BJ (cell line): ENCODE results near the gene GLRA1. TPM values are rescaled to one million over a fixed set of nuclear protein-coding genes. Genes with fewer than 3 reads are reported as not detected.

Experiments
- CTCF ChIA-PET: fragments of 350-600 bp; formaldehyde crosslinking; extraction: SDS; loops from one replicate; lab custom pipeline; 2021; ENCODE audit warnings: antibody characterized with exemption, inconsistent platforms; lab: Yijun Ruan, JAX
- POLR2A ChIA-PET: fragments of 300-600 bp; sonication (Branson Sonifier 250); formaldehyde crosslinking; extraction: SDS; loops from one replicate; lab custom pipeline; 2021; ENCODE audit warnings: antibody characterized with exemption; lab: Charles Lee
- DNase-seq: peaks from one replicate; pipeline ENCODE4 v3.0.0-alpha.2; 2011; ENCODE audit warnings: low read depth
- H3K27me3 ChIP-seq: 2 replicates; pipeline ENCODE4 v1.6.0; 2011; ENCODE audit warnings: low read length; ENCODE audit not compliant: control insufficient read depth, insufficient read depth
- H3K36me3 ChIP-seq: 2 replicates; pipeline ENCODE4 v1.5.1; 2011; ENCODE audit warnings: low read length; ENCODE audit not compliant: control insufficient read depth, insufficient read depth
- H3K4me3 ChIP-seq: 2 replicates; pipeline ENCODE4 v1.5.1; 2011; ENCODE audit warnings: low read depth, mild to moderate bottlenecking, control low read depth, low read length
- polyA plus RNA-seq: library from polyadenylated mRNA; depleted of rRNA; stranded (reverse); fragments of >200 nt; gene quantifications from 2 replicates; pipeline ENCODE4 v1.2.3, GENCODE V29; 2011
- TF ChIP-seq, protein P1 (sequence below): IDR thresholded peaks from 2 replicates; pipeline ENCODE4 v1.5.1; 2011; ENCODE audit warnings: low read depth, mild to moderate bottlenecking, control low read depth, inconsistent platforms, low read length, moderate library complexity; ENCODE audit not compliant: insufficient read depth

Gene GLRA1
- polyA plus RNA-seq, 1 experiment: not detected

DNA sequence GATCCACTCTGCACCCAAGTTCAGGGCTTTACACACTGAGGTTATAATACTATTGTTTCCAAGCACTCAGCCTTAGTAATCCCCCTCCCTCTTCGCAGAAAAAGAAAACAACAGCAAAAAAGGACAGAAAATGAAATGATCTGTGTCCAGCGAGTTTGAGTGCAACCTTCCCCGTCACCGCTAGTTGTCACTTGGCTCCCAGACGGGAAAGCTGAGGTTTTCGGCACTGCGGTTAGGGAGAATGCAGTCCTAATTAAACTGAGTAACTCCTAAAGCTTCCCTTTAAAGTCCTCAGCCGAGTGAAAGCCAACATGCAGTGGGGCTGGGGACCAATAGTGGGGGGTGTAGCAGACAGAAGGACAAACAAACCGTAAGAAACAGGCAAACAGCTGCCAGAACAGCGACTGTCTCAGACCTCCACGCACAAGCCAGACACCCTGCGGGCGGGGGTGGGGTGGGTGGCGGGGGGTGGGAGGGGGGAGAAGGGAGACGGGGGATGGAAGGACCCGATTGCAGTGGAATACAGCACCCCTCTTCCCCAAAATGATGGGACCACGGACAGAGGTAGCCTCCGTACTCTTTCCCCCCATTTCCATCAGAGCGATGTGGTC, 680 bp downstream of the GLRA1 start:
- no peak for DNase-seq
- TF ChIP-seq, protein P1, sequence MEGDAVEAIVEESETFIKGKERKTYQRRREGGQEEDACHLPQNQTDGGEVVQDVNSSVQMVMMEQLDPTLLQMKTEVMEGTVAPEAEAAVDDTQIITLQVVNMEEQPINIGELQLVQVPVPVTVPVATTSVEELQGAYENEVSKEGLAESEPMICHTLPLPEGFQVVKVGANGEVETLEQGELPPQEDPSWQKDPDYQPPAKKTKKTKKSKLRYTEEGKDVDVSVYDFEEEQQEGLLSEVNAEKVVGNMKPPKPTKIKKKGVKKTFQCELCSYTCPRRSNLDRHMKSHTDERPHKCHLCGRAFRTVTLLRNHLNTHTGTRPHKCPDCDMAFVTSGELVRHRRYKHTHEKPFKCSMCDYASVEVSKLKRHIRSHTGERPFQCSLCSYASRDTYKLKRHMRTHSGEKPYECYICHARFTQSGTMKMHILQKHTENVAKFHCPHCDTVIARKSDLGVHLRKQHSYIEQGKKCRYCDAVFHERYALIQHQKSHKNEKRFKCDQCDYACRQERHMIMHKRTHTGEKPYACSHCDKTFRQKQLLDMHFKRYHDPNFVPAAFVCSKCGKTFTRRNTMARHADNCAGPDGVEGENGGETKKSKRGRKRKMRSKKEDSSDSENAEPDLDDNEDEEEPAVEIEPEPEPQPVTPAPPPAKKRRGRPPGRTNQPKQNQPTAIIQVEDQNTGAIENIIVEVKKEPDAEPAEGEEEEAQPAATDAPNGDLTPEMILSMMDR: peak; percentile 15; the same call in 1 of the 2 replicates
- CTCF ChIA-PET: interaction anchor here (0.6 to 1.3 kb wide), 2 partner anchors 12 to 265 kb away, joined by 3 read pairs; no protein-coding TSS in a partner anchor
- POLR2A ChIA-PET: no interaction called here
- Histone ChIP-seq H3K4me3 (no peak overlapping the region), H3K27me3 (no peaks in the 10 kb centered on the region), H3K36me3 (no peaks in the 10 kb centered on the region)

DNA sequence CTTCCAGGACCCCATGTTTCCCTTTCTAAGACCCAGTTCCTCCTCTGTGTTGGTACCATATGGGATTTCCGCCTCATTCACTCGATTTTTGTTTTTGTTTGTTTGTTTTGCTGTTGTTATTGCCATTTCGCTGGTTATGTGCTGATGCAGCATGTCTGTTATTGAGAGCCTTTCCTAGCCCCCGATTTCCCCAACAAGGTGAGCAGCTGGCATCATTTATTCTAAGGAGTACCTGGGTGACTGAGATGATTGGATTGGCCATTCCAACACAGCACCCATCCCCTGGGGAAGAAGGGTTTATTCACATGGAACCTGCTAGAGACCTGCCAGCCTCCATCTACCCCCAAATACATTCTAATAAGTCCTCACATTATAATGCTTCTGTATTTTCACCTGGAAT, 2.7 kb downstream of the GLRA1 start:
- ChIA-PET POLR2A (no interaction called here), CTCF (no interaction called here)
- TF ChIP-seq, protein P1: no peak
- Histone ChIP-seq H3K4me3 (no peak overlapping the region), H3K36me3 (no peaks in the 10 kb centered on the region), H3K27me3 (no peaks in the 10 kb centered on the region)
- no peak for DNase-seq

DNA sequence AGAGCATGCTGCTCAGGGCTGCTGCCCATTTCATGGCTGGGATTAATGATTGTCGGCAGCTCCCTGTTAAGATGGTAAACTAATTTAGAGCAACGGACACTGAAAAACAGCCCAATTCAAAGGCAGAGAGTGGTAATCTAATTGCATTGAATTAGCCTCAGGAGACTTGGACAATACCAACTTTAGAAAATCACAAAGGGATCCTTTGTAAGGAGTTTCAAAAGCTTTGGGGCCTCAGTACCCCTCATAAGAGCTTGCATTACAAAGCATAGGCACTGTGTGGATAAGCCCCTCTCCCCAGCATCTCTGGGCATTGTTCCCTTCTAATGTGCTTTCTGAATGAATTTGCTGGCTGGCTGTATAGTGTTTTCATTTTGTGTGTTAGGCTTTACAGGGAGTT, 6.7 kb downstream of the GLRA1 start:
- ChIA-PET CTCF (no interaction called here), POLR2A (no interaction called here)

DNA sequence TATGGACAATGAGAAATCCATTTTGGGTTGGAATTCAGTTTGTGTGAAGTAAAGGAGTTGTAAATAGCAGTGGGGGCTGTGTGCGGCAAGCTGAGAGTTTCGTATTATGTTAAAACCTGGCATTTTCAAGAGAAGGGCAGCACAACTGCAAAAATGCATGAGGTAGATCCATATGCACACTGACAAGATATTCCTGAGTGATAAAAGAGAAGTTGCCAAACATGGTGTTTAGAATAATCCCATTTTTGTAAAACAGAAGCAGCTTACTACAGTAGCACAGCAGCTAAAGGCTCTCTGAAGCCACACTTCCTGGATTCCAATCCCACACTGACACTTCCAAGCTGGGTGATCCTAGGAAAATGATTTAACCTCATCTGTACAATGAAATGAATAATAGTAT, 11.2 kb downstream of the GLRA1 start:
- ChIA-PET CTCF (interaction anchor here (1.0 kb wide), 1 partner anchor 10 kb away, joined by 3 read pairs; no protein-coding TSS in a partner anchor), POLR2A (no interaction called here)
- no peak for DNase-seq
- no peak overlapping the region for H3K4me3 ChIP-seq
- no peaks in the 10 kb centered on the region for H3K27me3 ChIP-seq
- no peaks in the 10 kb centered on the region for H3K36me3 ChIP-seq
- TF ChIP-seq, protein P1: no peak

More for the DNA sequence above, 6.7 kb downstream of the GLRA1 start:
- TF ChIP-seq, protein P1: no peak
- Histone ChIP-seq H3K27me3 (no peaks in the 10 kb centered on the region), H3K36me3 (no peaks in the 10 kb centered on the region), H3K4me3 (no peak overlapping the region)
- DNase-seq: no peak

DNA sequence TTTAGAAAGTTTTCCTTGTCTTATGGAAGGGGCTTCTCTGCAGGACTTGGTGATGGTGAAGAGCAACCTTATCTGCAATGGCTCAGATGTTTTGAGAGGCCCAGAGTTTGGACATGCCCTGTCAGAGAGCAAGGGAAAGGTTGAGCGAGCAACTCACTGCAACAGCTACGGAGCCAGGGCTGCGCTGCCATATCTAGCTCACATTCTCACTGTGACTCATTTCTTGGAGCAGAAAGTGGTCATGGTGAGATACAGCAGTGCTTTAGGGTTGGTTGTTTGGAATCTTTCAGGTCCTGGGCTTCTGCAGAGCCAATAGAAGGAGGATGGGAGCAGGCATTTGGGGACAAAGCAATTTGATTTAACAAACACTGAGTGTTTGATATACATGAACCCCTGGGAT, 12.3 kb downstream of the GLRA1 start:
- CTCF ChIA-PET: interaction anchor here (1.1 kb wide), 1 partner anchor 12 kb away, joined by 3 read pairs; the partner anchor contains the start of gene GLRA1
- POLR2A ChIA-PET: no interaction called here
- TF ChIP-seq, protein P1: no peak
- Histone ChIP-seq H3K36me3 (no peaks in the 10 kb centered on the region), H3K4me3 (no peak overlapping the region), H3K27me3 (no peaks in the 10 kb centered on the region)
- DNase-seq: no peak
